ENCODE results near the gene TBC1D17. TPM values are rescaled to one million over a fixed set of nuclear protein-coding genes. Genes with fewer than 3 reads are reported as not detected.
A peak's percentile ranks its signal among the peaks of the same experiment; 100 is the strongest.

The TBC1D17 gene
- total RNA-seq, 4 donors from 2014 or later = 47.7 to 56.5 (median 49.0) TPM

DNA sequence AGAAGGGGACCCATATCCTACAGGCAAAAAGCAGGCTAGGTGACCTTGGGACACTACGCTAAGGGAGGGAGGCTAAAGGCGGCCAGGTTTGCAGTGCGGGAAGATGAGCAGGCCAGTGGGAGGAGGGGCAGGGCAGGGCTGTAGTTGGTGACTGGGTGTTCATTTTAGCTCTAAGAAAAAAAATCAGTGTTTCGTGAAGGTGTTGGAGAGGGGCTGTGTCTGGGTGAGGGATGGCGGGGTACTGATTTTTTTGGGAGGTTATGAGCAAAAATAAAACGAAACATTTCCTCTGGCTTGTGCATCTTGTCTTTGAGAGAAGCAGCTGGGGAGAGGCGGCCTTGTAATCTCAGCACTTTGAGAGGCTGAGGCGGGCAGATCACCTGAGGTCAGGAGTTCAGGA lies 56.1 kb downstream of the TBC1D17 start:
- H3K4me1 ChIP-seq = peaks cover 1 to 21% (median 8%) of the 10 kb centered on the region in 4 donors
- no peaks in the 10 kb centered on the region for H3K27me3 ChIP-seq
- H3K27ac ChIP-seq = no peak overlapping the region
- H3K9me3 ChIP-seq = no peaks in the 10 kb centered on the region
- peaks cover 0 to 14% (median 0%) of the 10 kb centered on the region in 3 donors for H3K36me3 ChIP-seq
- WGBS, 2 donors = 95 to 97% methylated on average over 8 of the region's 8 CpGs
- no peak for TF ChIP-seq POLR2A (IDR thresholded peaks at IDR 0.05)
- TF ChIP-seq, protein P1, sequence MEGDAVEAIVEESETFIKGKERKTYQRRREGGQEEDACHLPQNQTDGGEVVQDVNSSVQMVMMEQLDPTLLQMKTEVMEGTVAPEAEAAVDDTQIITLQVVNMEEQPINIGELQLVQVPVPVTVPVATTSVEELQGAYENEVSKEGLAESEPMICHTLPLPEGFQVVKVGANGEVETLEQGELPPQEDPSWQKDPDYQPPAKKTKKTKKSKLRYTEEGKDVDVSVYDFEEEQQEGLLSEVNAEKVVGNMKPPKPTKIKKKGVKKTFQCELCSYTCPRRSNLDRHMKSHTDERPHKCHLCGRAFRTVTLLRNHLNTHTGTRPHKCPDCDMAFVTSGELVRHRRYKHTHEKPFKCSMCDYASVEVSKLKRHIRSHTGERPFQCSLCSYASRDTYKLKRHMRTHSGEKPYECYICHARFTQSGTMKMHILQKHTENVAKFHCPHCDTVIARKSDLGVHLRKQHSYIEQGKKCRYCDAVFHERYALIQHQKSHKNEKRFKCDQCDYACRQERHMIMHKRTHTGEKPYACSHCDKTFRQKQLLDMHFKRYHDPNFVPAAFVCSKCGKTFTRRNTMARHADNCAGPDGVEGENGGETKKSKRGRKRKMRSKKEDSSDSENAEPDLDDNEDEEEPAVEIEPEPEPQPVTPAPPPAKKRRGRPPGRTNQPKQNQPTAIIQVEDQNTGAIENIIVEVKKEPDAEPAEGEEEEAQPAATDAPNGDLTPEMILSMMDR (IDR thresholded peaks at IDR 0.05) = no peak
- TF ChIP-seq EP300 (IDR thresholded peaks at IDR 0.05) = no peak
- no peak overlapping the region for H3K4me3 ChIP-seq
- DNase-seq (ENCODE audit: low spot score in 2 of 2) = no peak

- Histone ChIP-seq H3K4me1 (peaks cover 0 to 10% (median 5%) of the 10 kb centered on the region in 4 donors), H3K9me3 (no peaks in the 10 kb centered on the region), H3K4me3 (no peak overlapping the region), H3K36me3 (peaks cover 0 to 14% (median 0%) of the 10 kb centered on the region in 3 donors), H3K27ac (no peak overlapping the region), H3K27me3 (no peaks in the 10 kb centered on the region)
- TF ChIP-seq, protein P1 (IDR thresholded peaks at IDR 0.05) = no peak
- no peak for TF ChIP-seq POLR2A (IDR thresholded peaks at IDR 0.05)
- no peak for TF ChIP-seq EP300 (IDR thresholded peaks at IDR 0.05)
- no peak for DNase-seq (ENCODE audit: low spot score in 2 of 2)
- 68 to 70% methylated on average over 5 of the region's 5 CpGs for WGBS, 2 donors
Observed at GRCh38 chr19:49936549-49936948, 59.0 kb downstream of the TBC1D17 start.

GRCh38 chr19:49937750-49938381 lies 60.4 kb downstream of the TBC1D17 start:
- peak; percentile 49 to 71 for DNase-seq (ENCODE audit: low spot score in 2 of 2)
- 15 to 29% methylated on average over 16 to 30 of the region's 35 CpGs for WGBS, 2 donors
- Histone ChIP-seq H3K9me3 (no peaks in the 10 kb centered on the region), H3K4me1 (peaks cover 0 to 10% (median 5%) of the 10 kb centered on the region in 4 donors), H3K27me3 (no peaks in the 10 kb centered on the region), H3K36me3 (peaks cover 0 to 6% (median 0%) of the 10 kb centered on the region in 3 donors), H3K4me3 (peak overlapping the region in 2 of 4 donors; percentile 7 to 26), H3K27ac (no peak overlapping the region)
- TF ChIP-seq POLR2A (IDR thresholded peaks at IDR 0.05) (no peak), EP300 (IDR thresholded peaks at IDR 0.05) (no peak)
- TF ChIP-seq, protein P1 (IDR thresholded peaks at IDR 0.05) = peak; percentile 93 to 97 (median 95)

Small RNAs within 50 kb of the gene (small RNA-seq; reads per million reads assigned to genes)
- gene MIR4749 = not detected

Other genes starting within 250 kb of the TBC1D17 start
- gene RRAS, start 237.6 kb upstream of the TBC1D17 start, total RNA-seq = 100 to 1,000 TPM in 3 of 4 donors, 10 to 100 TPM in 1; 81.6 to 190 (median 162) TPM
- gene SCAF1, start 235.5 kb upstream of the TBC1D17 start, total RNA-seq = 10 to 100 TPM; 20.1 to 53.7 (median 31.1) TPM
- gene IRF3, start 211.8 kb upstream of the TBC1D17 start, total RNA-seq = 10 to 100 TPM; 41.4 to 85.2 (median 72.4) TPM
- gene BCL2L12, start 211.8 kb upstream of the TBC1D17 start, total RNA-seq = 1 to 10 TPM; 4.7 to 6.8 (median 5.8) TPM
- 100 to 1,000 TPM; 106 to 147 (median 132) TPM for gene PRMT1, start 200.4 kb upstream of the TBC1D17 start, total RNA-seq
- gene ADM5, start 188.1 kb upstream of the TBC1D17 start, total RNA-seq = 1 to 10 TPM in 2 of 4 donors, not detected in 2; 1.5 to 4.3 TPM
- 1 to 10 TPM in 3 of 4 donors, under 1 TPM in 1; 0.44 to 4.1 (median 2.2) TPM for gene CPT1C, start 186.6 kb upstream of the TBC1D17 start, total RNA-seq
- 1 to 10 TPM; 1.1 to 2.5 (median 1.6) TPM for gene TSKS, start 114.4 kb upstream of the TBC1D17 start, total RNA-seq
- 100 to 1,000 TPM in 2 of 4 donors, 10 to 100 TPM in 2; 92.9 to 117 (median 104) TPM for gene AP2A1, start 110.7 kb upstream of the TBC1D17 start, total RNA-seq
- gene FUZ, start 64.4 kb upstream of the TBC1D17 start, total RNA-seq = 10 to 100 TPM; 19.0 to 31.7 (median 26.8) TPM
- 10 to 100 TPM; 26.2 to 54.0 (median 29.4) TPM for gene MED25, start 59.4 kb upstream of the TBC1D17 start, total RNA-seq
- 100 to 1,000 TPM in 2 of 4 donors, 10 to 100 TPM in 2; 75.6 to 113 (median 91.9) TPM for gene PTOV1, start 26.5 kb upstream of the TBC1D17 start, total RNA-seq
- 100 to 1,000 TPM in 1 of 4 donors, 10 to 100 TPM in 3; 52.7 to 158 (median 79.5) TPM for gene PNKP, start 10.1 kb upstream of the TBC1D17 start, total RNA-seq
- 10 to 100 TPM; 20.6 to 27.4 (median 25.4) TPM for gene AKT1S1, start 347 bp upstream of the TBC1D17 start, total RNA-seq
- gene IL4I1, start 19.2 kb downstream of the TBC1D17 start, total RNA-seq = 1 to 10 TPM in 2 of 4 donors, under 1 TPM in 1, not detected in 1; 0.63 to 3.0 (median 1.7) TPM
- gene ATF5, start 51.5 kb downstream of the TBC1D17 start, total RNA-seq = 10 to 100 TPM; 12.6 to 19.0 (median 14.8) TPM
- 10 to 100 TPM; 32.8 to 43.5 (median 38.7) TPM for gene NUP62, start 51.8 kb downstream of the TBC1D17 start, total RNA-seq
- gene SIGLEC11, start 83.5 kb downstream of the TBC1D17 start, total RNA-seq = 1 to 10 TPM; 2.6 to 7.5 (median 4.3) TPM
- gene VRK3, start 147.7 kb downstream of the TBC1D17 start, total RNA-seq = 10 to 100 TPM; 25.7 to 51.3 (median 30.1) TPM
- 10 to 100 TPM in 2 of 4 donors, 1 to 10 TPM in 2; 8.2 to 25.5 (median 14.3) TPM for gene ZNF473, start 148.3 kb downstream of the TBC1D17 start, total RNA-seq